GM12878 (cell line): ENCODE results near the gene SNAP29. TPM values are rescaled to one million over a fixed set of nuclear protein-coding genes. Genes with fewer than 3 reads are reported as not detected.

Experiments used
- ATAC-seq: fragments of 200-7000 bp; cut with Tn5 transposase; 3 replicates; pipeline ENCODE4 v1.9.1; 2020; ENCODE audit warnings: mild to moderate bottlenecking, moderate library complexity
- BruUV-seq: library from RNA; stranded (reverse); fragments of 400-500 nt; replicated peaks from 2 replicates; lab custom pipeline; 2021; lab: Mats Ljungman, UMichigan
- CTCF ChIA-PET: fragments of 300-600 bp; sonication (Branson Sonifier 250); formaldehyde crosslinking; extraction: SDS; loops from one replicate; lab custom pipeline; 2021; ENCODE audit warnings: inconsistent platforms; lab: Yijun Ruan, JAX
- POLR2A ChIA-PET: fragments of 350-600 bp; formaldehyde crosslinking; extraction: SDS; loops from one replicate; lab custom pipeline; 2021; ENCODE audit warnings: inconsistent platforms; lab: Charles Lee
- RAD21 ChIA-PET: fragments of 300-600 bp; sonication (Branson Sonifier 250); formaldehyde crosslinking; loops from one replicate; lab custom pipeline; 2023; ENCODE audit warnings: antibody characterized with exemption; ENCODE audit not compliant: unreplicated experiment; lab: Charles Lee
- SMC1A ChIA-PET: fragments of 300-600 bp; sonication (Branson Sonifier 250); formaldehyde crosslinking; loops from one replicate; lab custom pipeline; 2023; ENCODE audit not compliant: unreplicated experiment, uncharacterized antibody; lab: Charles Lee
- DNase-seq: peaks from one replicate; pipeline ENCODE4 v3.0.0-alpha.2; 2011; ENCODE audit warnings: low read depth, low spot score
- FAIRE-seq: peaks from 3 replicates; lab custom pipeline; 2011; peaks lifted over from hg19 to GRCh38; lab: Jason Lieb, UNC
- H2AFZ ChIP-seq: 2 replicates; pipeline ENCODE4 v1.6.0; 2011; ENCODE audit warnings: low read depth, low read length, control low read depth; ENCODE audit not compliant: control insufficient read depth
- H3K27ac ChIP-seq: 2 replicates; pipeline ENCODE4 v1.5.1; 2011; ENCODE audit warnings: control low read depth; ENCODE audit not compliant: control insufficient read depth, insufficient read depth
- H3K27me3 ChIP-seq, 2 experiments: replicated peaks in 1 of 2; 2 replicates each; pipeline versions ENCODE4 v1.6.0 to v1.6.1; 2011; ENCODE audit warnings: low read length in 1 of 2; ENCODE audit not compliant: control insufficient read depth in 2 of 2, insufficient read depth in 2 of 2
- H3K36me3 ChIP-seq, 2 experiments: 2 replicates each; pipeline ENCODE4 v1.5.1; 2011; ENCODE audit warnings: low read length in 1 of 2; ENCODE audit not compliant: control insufficient read depth in 2 of 2, insufficient read depth in 2 of 2
- H3K4me1 ChIP-seq: 2 replicates; pipeline ENCODE4 v1.6.1; 2011; ENCODE audit warnings: mild to moderate bottlenecking, low read length, moderate library complexity, mixed read lengths; ENCODE audit not compliant: control insufficient read depth, insufficient read depth
- H3K4me2 ChIP-seq: 2 replicates; pipeline ENCODE4 v1.6.0; 2011; ENCODE audit warnings: control low read depth; ENCODE audit not compliant: control insufficient read depth, insufficient read depth
- H3K4me3 ChIP-seq: fragments of 200-600 bp; sonication (generic); 2 replicates; pipeline ENCODE4 v1.5.1; 2016
- H3K79me2 ChIP-seq: 2 replicates; pipeline ENCODE4 v1.6.0; 2011; ENCODE audit warnings: low read length; ENCODE audit not compliant: control insufficient read depth, insufficient read depth
- H3K9ac ChIP-seq: 2 replicates; pipeline ENCODE4 v1.8.0; 2011; ENCODE audit warnings: low read length, control low read depth, mixed read lengths; ENCODE audit not compliant: control insufficient read depth, insufficient read depth
- H3K9me3 ChIP-seq: replicated peaks from 3 replicates; pipeline ENCODE4 v1.5.1; 2011; ENCODE audit warnings: mild to moderate bottlenecking, low read length; ENCODE audit not compliant: control insufficient read depth, insufficient read depth
- H4K20me1 ChIP-seq: 2 replicates; pipeline ENCODE4 v1.6.0; 2011; ENCODE audit not compliant: control insufficient read depth, insufficient read depth
- BRCA1 ChIP-seq: IDR thresholded peaks from 2 replicates; pipeline ENCODE4 v1.6.1; 2011; ENCODE audit warnings: low read depth, low read length, improper control_type of control experiment
- CHD2 ChIP-seq: IDR thresholded peaks from 2 replicates; pipeline ENCODE4 v1.6.1; 2011; ENCODE audit warnings: low read depth, low read length, improper control_type of control experiment, borderline replicate concordance
- CTCF ChIP-seq, 3 experiments: IDR thresholded peaks in 2 of 3; conservative IDR thresholded peaks in 1 of 3; 2 replicates each; pipeline ENCODE4 v1.5.1; 2011; ENCODE audit warnings: low read depth in 3 of 3, low read length in 3 of 3, mild to moderate bottlenecking in 3 of 3, control low read depth in 2 of 3, moderate library complexity in 2 of 3, inconsistent platforms in 1 of 3, mixed read lengths in 1 of 3; ENCODE audit not compliant: control insufficient read depth in 2 of 3, insufficient read depth in 1 of 3; ENCODE audit errors: extremely low read depth in 1 of 3
- EED ChIP-seq: sonication (generic); IDR thresholded peaks from 2 replicates; pipeline ENCODE4 v1.6.1; 2016; ENCODE audit warnings: antibody characterized with exemption, low read depth
- ETV6 ChIP-seq, 2 experiments: fragments of 450-650 bp in 1 of 2; IDR thresholded peaks in 1 of 2; conservative IDR thresholded peaks in 1 of 2; 2 replicates each; pipeline ENCODE4 v1.6.1; 2014; ENCODE audit warnings: antibody characterized with exemption in 1 of 2, borderline replicate concordance in 1 of 2, low read depth in 1 of 2, mild to moderate bottlenecking in 1 of 2, moderate library complexity in 1 of 2
- GATAD2B ChIP-seq: fragments of 450-650 bp; conservative IDR thresholded peaks from 2 replicates; pipeline ENCODE4 v1.6.1; 2017; ENCODE audit warnings: low read depth, mild to moderate bottlenecking, moderate library complexity
- HDGF ChIP-seq: fragments of 450-650 bp; IDR thresholded peaks from 2 replicates; pipeline ENCODE4 v1.6.1; 2016; ENCODE audit warnings: antibody characterized with exemption
- MXI1 ChIP-seq: fragments of 150-350 bp; IDR thresholded peaks from 2 replicates; pipeline ENCODE4 v1.6.1; 2011; ENCODE audit warnings: low read depth, mild to moderate bottlenecking, inconsistent platforms, low read length, improper control_type of control experiment
- MYC ChIP-seq: IDR thresholded peaks from 2 replicates; pipeline ENCODE4 v1.6.1; 2011; ENCODE audit warnings: mild to moderate bottlenecking, low read length, moderate library complexity, inconsistent platforms; ENCODE audit not compliant: insufficient read depth, insufficient replicate concordance, insufficient read length, severe bottlenecking
- POLR2A ChIP-seq: IDR thresholded peaks from 2 replicates; pipeline ENCODE4 v1.6.1; 2011; ENCODE audit warnings: low read depth, mild to moderate bottlenecking, low read length
- SIN3A ChIP-seq: IDR thresholded peaks from 2 replicates; pipeline ENCODE4 v1.6.1; 2012; ENCODE audit warnings: low read depth, low read length, improper control_type of control experiment
- SPI1 ChIP-seq: IDR thresholded peaks from 2 replicates; pipeline ENCODE4 v1.6.1; 2011; ENCODE audit warnings: low read depth, mild to moderate bottlenecking, low read length, moderate library complexity, borderline replicate concordance; ENCODE audit not compliant: insufficient read depth
- SRF ChIP-seq, 2 experiments: IDR thresholded peaks; 2 replicates each; pipeline ENCODE4 v1.6.1; 2011; ENCODE audit warnings: low read depth in 2 of 2, low read length in 2 of 2, mild to moderate bottlenecking in 1 of 2, moderate library complexity in 1 of 2
- TCF12 ChIP-seq: IDR thresholded peaks from 2 replicates; pipeline ENCODE4 v1.6.1; 2011; ENCODE audit warnings: low read depth, mild to moderate bottlenecking, low read length
- YY1 ChIP-seq: IDR thresholded peaks from 2 replicates; pipeline ENCODE4 v1.6.1; 2011; ENCODE audit warnings: low read depth, mild to moderate bottlenecking, low read length
- ZNF622 ChIP-seq: fragments of 450-650 bp; IDR thresholded peaks from 2 replicates; pipeline ENCODE4 v1.6.1; 2017; ENCODE audit warnings: mild to moderate bottlenecking, inconsistent platforms
- WGBS: methylation state at CpG from one replicate; pipeline ENCODE4 v1.1.6; 2016; ENCODE audit warnings: low lambda C conversion rate; ENCODE audit not compliant: insufficient replicate concordance, insufficient coverage; ENCODE audit errors: missing lambda C conversion rate; 5-methylcytosine and 5-hydroxymethylcytosine counted together
- in situ Hi-C: fragments of 300-500 bp; cut with MboI; formaldehyde crosslinking; loops from 9 replicates; pipeline ENCODE4 v1.14.3; 2018; ENCODE audit warnings: mixed read lengths
- intact Hi-C: fragments of 100-400 bp; cut with micrococcal nuclease; formaldehyde crosslinking; loops from one replicate; pipeline ENCODE4 v1.14.2; 2022; ENCODE audit not compliant: unreplicated experiment
- polyA plus RNA-seq, 11 experiments: library from polyadenylated mRNA; depleted of rRNA in 4 of 11; unstranded in 6 of 11; stranded (reverse) in 5 of 11; fragments of >200 nt; fragmentation: Nextera tagmentation in 4 of 11; fragmentation: Illumina TruSeq in 1 of 11; extraction: Ambion mirVana in 4 of 11; extraction: Trizol in 1 of 11; gene quantifications; 1 replicate in 1 of 11; 2 replicates in 10 of 11; pipeline versions ENCODE4 v1.2.1 to v1.2.3, GENCODE V29; 2011 to 2016; ENCODE audit warnings: inconsistent platforms in 2 of 11, missing spikeins in 2 of 11, low read depth in 1 of 11
- total RNA-seq, 4 experiments: library from RNA; depleted of rRNA in 3 of 4; stranded (reverse); fragments of >200 nt in 3 of 4; fragmentation: Illumina TruSeq in 1 of 4; extraction: Trizol in 1 of 4; gene quantifications; 2 replicates each; pipeline versions ENCODE4 v1.2.1 to v1.2.3, GENCODE V29; 2013 to 2021
- TF ChIP-seq, protein P1 (sequence below): fragments of 450-650 bp; IDR thresholded peaks from 2 replicates; pipeline ENCODE4 v1.6.1; 2017; ENCODE audit warnings: mild to moderate bottlenecking, moderate library complexity
- TF ChIP-seq, protein P2 (sequence below): IDR thresholded peaks from 2 replicates; pipeline ENCODE4 v1.6.1; 2012; ENCODE audit warnings: low read depth, low read length, improper control_type of control experiment

Gene SNAP29
- total and polyA plus RNA-seq, 10 of the 15 experiments (the other 5 are each of a cell fraction or from before 2014, with no cell fraction given): 4.7 to 45.7 (median 27.9) TPM

DNA sequence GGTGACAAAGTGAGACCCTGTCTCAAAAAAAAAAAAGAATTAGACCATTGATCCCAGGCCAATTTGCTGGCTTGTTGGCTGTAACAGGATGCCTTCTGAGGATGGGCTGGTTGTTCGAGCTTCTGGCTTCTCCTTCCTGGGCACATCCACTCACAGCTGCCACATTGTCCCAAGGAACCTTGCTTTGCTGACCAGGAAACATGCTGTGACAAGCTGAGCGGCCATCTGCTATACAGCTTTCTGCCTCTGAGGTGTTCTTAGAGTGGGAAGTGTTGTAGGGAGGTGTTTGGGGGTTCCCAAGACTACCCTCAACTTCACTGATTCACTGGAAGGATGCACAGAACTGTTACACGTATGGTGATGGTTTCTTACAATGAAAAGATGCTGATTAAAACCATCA lies 6.5 kb downstream of the SNAP29 start:
- in situ Hi-C loops: loop anchor here (10.0 kb wide), 1 partner anchor 49 kb away; the partner anchor contains the start of gene CRKL
- Histone ChIP-seq H3K9me3 (no peaks in the 10 kb centered on the region), H3K27ac (no peak overlapping the region), H2AFZ (no peak overlapping the region), H3K36me3 (peaks cover 0 to 6% of the 10 kb centered on the region in 2 experiments; a peak in 2 of 4 replicates), H3K4me3 (no peak overlapping the region), H3K27me3 (no peaks in the 10 kb centered on the region), H3K9ac (no peak overlapping the region), H4K20me1 (no peaks in the 10 kb centered on the region), H3K4me1 (no peaks in the 10 kb centered on the region), H3K4me2 (no peak overlapping the region), H3K79me2 (no peaks in the 10 kb centered on the region)
- RAD21 ChIA-PET: no interaction called here
- POLR2A ChIA-PET: no interaction called here
- DNase-seq (no peak), FAIRE-seq (no peak), ATAC-seq (no peak)
- WGBS: 98% methylated on average over 3 of the region's 3 CpGs
- no TSS peak for BruUV-seq
- CTCF ChIA-PET: interaction anchor here (1.2 kb wide), 1 partner anchor 72 kb away, joined by 4 read pairs; no protein-coding TSS in a partner anchor
- SMC1A ChIA-PET: interaction anchor here (0.6 to 1.2 kb wide), 2 partner anchors 12 to 113 kb away, joined by 3 read pairs; no protein-coding TSS in a partner anchor
- intact Hi-C loops: no loop called here
- TF ChIP-seq SRF (IDR thresholded peaks at IDR 0.05; ENCODE audit: low read depth in 2 of 2, low read length in 2 of 2): no peak
- no peak for TF ChIP-seq GATAD2B
- no peak for TF ChIP-seq ZNF622
- no peak for TF ChIP-seq CTCF (IDR thresholded peaks at IDR 0.05 in 2 of 3, conservative IDR thresholded peaks at IDR 0.05 in 1 of 3; ENCODE audit: control insufficient read depth in 2 of 3, extremely low read depth in 1 of 3, insufficient read depth in 1 of 3, low read depth in 3 of 3, low read length in 3 of 3)
- TF ChIP-seq HDGF: no peak
- TF ChIP-seq SPI1: no peak
- TF ChIP-seq, protein P1, sequence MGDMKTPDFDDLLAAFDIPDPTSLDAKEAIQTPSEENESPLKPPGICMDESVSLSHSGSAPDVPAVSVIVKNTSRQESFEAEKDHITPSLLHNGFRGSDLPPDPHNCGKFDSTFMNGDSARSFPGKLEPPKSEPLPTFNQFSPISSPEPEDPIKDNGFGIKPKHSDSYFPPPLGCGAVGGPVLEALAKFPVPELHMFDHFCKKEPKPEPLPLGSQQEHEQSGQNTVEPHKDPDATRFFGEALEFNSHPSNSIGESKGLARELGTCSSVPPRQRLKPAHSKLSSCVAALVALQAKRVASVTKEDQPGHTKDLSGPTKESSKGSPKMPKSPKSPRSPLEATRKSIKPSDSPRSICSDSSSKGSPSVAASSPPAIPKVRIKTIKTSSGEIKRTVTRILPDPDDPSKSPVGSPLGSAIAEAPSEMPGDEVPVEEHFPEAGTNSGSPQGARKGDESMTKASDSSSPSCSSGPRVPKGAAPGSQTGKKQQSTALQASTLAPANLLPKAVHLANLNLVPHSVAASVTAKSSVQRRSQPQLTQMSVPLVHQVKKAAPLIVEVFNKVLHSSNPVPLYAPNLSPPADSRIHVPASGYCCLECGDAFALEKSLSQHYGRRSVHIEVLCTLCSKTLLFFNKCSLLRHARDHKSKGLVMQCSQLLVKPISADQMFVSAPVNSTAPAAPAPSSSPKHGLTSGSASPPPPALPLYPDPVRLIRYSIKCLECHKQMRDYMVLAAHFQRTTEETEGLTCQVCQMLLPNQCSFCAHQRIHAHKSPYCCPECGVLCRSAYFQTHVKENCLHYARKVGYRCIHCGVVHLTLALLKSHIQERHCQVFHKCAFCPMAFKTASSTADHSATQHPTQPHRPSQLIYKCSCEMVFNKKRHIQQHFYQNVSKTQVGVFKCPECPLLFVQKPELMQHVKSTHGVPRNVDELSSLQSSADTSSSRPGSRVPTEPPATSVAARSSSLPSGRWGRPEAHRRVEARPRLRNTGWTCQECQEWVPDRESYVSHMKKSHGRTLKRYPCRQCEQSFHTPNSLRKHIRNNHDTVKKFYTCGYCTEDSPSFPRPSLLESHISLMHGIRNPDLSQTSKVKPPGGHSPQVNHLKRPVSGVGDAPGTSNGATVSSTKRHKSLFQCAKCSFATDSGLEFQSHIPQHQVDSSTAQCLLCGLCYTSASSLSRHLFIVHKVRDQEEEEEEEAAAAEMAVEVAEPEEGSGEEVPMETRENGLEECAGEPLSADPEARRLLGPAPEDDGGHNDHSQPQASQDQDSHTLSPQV: no peak
- no peak for TF ChIP-seq MYC
- no peak for TF ChIP-seq BRCA1
- TF ChIP-seq, protein P2, sequence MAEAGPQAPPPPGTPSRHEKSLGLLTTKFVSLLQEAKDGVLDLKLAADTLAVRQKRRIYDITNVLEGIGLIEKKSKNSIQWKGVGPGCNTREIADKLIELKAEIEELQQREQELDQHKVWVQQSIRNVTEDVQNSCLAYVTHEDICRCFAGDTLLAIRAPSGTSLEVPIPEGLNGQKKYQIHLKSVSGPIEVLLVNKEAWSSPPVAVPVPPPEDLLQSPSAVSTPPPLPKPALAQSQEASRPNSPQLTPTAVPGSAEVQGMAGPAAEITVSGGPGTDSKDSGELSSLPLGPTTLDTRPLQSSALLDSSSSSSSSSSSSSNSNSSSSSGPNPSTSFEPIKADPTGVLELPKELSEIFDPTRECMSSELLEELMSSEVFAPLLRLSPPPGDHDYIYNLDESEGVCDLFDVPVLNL: no peak
- no peak for TF ChIP-seq TCF12
- no peak for TF ChIP-seq ETV6 (conservative IDR thresholded peaks at IDR 0.05 in 1 of 2, IDR thresholded peaks at IDR 0.05 in 1 of 2; ENCODE audit: borderline replicate concordance in 1 of 2, low read depth in 1 of 2)
- no peak for TF ChIP-seq YY1
- no peak for TF ChIP-seq CHD2
- TF ChIP-seq EED: no peak
- no peak for TF ChIP-seq SIN3A
- TF ChIP-seq MXI1: no peak
- no peak for TF ChIP-seq POLR2A
